Measurements from ENCODE around the gene MRPS9.

DNA sequence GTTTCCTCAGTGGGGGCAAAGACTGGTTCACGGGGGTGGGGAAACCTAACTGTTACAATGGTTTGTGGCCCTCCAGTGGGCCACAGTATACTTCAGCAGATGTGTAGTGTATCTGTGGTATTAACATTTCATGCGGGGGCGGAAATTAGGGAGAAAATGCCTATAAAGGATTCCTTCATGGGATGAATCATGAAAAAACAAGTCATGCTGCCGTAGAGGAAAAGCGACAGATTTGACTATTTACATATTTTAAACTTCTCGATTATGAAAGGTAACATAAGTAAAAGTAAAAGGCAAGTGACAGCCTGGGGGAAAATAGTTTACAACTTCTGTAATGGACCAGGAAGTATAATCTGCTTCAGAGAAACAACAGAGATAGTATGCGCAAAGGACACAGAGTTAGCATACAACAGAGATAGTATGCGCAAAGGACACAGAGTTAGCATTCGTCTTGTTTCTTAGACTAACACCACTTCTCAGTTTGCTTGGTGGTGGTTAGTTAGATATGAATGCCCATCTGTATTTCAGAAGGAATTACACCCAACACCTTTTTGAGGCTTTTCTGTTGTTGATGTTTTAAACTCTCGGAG lies 41.1 kb downstream of the MRPS9 start:
- no peak for TF ChIP-seq EP300 (IDR thresholded peaks at IDR 0.05)
- TF ChIP-seq, protein P1, sequence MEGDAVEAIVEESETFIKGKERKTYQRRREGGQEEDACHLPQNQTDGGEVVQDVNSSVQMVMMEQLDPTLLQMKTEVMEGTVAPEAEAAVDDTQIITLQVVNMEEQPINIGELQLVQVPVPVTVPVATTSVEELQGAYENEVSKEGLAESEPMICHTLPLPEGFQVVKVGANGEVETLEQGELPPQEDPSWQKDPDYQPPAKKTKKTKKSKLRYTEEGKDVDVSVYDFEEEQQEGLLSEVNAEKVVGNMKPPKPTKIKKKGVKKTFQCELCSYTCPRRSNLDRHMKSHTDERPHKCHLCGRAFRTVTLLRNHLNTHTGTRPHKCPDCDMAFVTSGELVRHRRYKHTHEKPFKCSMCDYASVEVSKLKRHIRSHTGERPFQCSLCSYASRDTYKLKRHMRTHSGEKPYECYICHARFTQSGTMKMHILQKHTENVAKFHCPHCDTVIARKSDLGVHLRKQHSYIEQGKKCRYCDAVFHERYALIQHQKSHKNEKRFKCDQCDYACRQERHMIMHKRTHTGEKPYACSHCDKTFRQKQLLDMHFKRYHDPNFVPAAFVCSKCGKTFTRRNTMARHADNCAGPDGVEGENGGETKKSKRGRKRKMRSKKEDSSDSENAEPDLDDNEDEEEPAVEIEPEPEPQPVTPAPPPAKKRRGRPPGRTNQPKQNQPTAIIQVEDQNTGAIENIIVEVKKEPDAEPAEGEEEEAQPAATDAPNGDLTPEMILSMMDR (IDR thresholded peaks at IDR 0.05) = no peak

All from esophagus muscularis mucosa (tissue), 3 donors.